ENCODE measurements around the gene CCDC141.

Gene CCDC141

GRCh38 chr2:178934571-178934970, 115.4 kb downstream of the CCDC141 start:
- TF ChIP-seq CTCF (IDR thresholded peaks at IDR 0.05; ENCODE audit: low read depth, low read length), result no peak
- no peak for DNase-seq (ENCODE audit: extremely low read depth, low read depth)

- no peak for DNase-seq (ENCODE audit: extremely low read depth, low read depth)
- no peak for TF ChIP-seq CTCF (IDR thresholded peaks at IDR 0.05; ENCODE audit: low read depth, low read length)
Measured at GRCh38 chr2:178933493-178933892, 116.4 kb downstream of the CCDC141 start.

GRCh38 chr2:178928077-178928476, 121.9 kb downstream of the CCDC141 start:
- DNase-seq (ENCODE audit: extremely low read depth, low read depth), result no peak
- TF ChIP-seq CTCF (IDR thresholded peaks at IDR 0.05; ENCODE audit: low read depth, low read length), result no peak

GRCh38 chr2:178927173-178927572, 122.8 kb downstream of the CCDC141 start:
- no peak for DNase-seq (ENCODE audit: extremely low read depth, low read depth)
- no peak for TF ChIP-seq CTCF (IDR thresholded peaks at IDR 0.05; ENCODE audit: low read depth, low read length)

GRCh38 chr2:178924817-178925216, 125.1 kb downstream of the CCDC141 start:
- TF ChIP-seq CTCF (IDR thresholded peaks at IDR 0.05; ENCODE audit: low read depth, low read length), result no peak
- DNase-seq (ENCODE audit: extremely low read depth, low read depth), result no peak

GRCh38 chr2:178923546-178923945, 126.4 kb downstream of the CCDC141 start:
- TF ChIP-seq CTCF (IDR thresholded peaks at IDR 0.05; ENCODE audit: low read depth, low read length), result no peak
- DNase-seq (ENCODE audit: extremely low read depth, low read depth), result no peak

GRCh38 chr2:178920916-178921513, 128.9 kb downstream of the CCDC141 start:
- no peak for DNase-seq (ENCODE audit: extremely low read depth, low read depth)
- no peak for TF ChIP-seq CTCF (IDR thresholded peaks at IDR 0.05; ENCODE audit: low read depth, low read length)

Data from AG09319 (cell line).